SIG-M5 (cell line): Measurements from ENCODE around the gene UNC13C.

Experiments
- DNase-seq: peaks from one replicate; lab custom pipeline; 2025; lab: John Stamatoyannopoulos, UW

UNC13C gene

DNA sequence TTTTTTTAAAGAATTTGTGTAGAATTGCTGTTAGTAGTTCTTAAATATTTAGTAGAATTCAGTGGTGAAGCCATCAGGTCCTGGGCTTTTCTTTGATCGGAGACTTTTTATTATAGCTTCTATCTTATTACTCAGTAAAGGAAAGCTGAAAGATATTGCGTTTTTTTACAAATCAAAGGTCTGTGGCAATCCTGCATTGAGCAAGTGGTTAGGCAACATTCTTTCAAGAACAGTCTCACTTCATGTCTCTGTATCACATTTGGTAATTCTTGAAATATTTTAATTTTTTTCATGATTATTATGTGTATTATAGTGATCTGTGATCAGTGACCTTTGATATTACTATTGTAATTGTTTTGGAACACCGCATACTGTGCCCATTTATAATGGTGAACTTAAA lies 140.8 kb downstream of the UNC13C start:
- DNase-seq, result no peak

DNA sequence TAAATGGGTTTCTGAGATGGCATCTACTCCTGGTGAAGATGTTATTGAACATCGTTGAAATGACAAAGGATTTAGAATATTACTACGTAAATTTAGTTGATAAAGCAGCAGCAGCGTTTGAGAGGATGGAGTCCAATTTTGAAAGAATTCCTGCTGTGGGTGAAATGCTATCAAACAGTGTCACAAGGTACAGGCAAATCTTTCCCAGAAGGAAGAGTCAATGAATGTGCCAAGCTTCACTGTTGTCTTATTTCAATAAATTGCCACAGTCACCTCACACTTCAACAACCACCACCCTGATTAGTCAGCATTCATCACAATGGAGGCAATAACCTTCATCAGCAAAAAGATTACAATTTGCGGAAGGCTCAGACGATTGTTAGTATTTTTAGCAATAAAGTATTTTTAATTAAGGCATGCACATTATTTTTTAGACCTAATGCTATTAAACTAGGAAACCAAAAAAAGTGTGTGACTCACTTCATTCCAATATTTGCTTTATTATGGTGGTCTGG lies 142.8 kb downstream of the UNC13C start:
- no peak for DNase-seq

DNA sequence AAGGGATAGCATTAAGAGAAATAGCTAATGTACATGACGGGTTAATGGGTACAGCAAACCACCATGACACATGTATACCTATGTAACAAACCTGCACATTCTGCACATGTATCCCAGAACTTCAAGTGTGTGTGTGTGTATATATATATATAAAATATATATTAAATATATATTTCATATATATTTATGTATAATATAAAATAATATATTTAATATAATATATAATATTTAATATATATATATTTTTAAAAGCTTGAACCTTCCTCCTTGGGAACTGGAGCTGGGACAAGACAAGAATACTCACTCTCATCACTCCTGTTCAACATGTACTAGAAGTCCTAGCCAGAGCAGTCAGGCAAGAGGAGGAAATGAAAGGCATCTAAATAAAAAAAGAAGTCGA lies 149.3 kb downstream of the UNC13C start:
- no peak for DNase-seq

DNA sequence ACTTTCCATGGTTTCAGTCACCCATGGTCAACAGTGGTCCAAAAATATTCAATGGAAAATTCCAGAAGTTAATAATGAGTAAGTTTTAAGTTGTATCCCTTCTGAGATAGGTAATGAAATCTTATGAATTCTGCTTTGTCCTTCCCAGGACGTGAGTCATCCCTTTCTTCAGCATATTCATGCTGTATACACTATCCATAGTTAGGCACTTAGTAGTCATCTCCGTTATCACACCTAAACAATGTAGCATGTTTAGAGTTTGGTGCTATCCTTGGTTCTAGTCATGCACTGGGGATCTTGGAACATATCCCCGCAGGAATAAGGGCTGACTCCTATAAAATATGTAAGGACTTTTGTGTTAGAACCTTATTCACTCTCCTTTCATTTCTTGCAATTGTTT lies 153.2 kb downstream of the UNC13C start:
- DNase-seq, result no peak

DNA sequence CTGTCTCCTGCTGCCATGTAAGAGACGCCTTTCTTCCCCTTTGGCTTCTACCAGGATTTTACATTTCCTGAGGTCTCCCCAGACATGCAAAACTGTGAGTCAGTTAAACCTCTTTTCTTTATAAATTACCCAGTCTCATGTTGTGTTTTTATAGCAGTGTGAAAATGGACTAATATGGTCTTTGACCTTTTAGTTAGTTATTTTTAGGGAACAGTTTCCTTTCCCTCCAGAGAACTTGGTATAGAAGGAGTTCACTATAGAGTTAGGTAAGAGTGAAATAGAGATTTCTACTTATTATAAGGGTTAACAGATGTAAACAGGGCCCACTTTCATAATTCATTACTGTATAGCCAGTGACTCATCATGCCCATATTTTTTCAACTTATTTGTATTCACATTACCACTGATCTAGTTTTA lies 170.9 kb downstream of the UNC13C start:
- no peak for DNase-seq

DNA sequence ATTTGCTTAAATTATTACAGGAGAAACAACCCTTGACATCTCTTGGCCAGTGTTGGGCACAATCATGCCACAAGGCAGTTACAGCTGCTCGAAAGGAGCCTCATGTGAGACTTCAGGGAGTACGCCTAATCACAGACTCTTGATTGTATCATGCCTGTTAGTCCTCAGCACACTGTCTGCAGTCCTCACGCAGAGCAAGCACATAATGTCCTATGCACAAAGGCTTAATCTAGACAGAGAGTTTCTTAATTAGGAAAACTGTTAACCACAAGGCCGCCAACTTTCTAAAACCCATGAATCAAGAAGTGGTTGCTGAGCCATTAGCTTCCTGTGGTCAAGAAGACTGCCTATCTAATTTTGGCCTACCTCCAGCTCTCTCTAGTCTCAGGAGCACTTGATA lies 172.0 kb downstream of the UNC13C start:
- no peak for DNase-seq

DNA sequence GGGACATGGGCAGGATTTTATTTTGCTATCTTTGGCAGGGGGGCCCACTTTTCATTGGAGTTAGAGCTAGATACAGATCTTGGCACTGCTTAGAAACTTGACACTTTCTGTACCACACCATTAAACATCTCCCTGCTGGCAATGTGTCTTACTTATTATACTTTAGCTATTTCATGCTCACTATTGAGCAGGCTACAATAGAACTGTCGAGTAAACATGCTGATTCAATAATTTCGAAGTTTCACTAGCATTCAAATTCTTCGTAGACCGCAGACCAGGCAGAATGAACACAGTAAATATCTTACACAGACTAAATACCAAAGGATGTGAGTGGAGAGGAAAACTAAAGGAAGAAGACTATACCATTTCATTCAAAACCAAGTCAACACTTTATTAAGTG lies 180.8 kb downstream of the UNC13C start:
- no peak for DNase-seq

DNA sequence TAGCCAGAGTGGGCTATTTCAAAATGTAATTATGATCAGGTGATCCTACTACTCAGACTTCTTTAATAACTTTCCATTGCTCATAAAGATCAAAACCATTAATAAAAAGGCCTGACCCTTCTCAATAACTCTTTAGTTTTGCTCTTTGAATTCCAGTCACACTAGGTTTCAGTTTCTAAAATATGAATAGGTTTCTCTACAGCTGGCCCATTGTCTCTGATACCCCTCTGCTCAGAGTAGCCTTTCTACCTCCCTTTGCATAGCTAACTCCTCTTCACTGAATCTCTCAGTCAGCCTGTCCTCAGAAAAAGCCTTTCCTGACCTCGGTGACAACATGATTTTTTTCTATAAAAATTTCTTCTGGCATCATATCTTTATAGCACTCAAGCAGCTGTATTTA lies 209.1 kb downstream of the UNC13C start:
- DNase-seq, result no peak

DNA sequence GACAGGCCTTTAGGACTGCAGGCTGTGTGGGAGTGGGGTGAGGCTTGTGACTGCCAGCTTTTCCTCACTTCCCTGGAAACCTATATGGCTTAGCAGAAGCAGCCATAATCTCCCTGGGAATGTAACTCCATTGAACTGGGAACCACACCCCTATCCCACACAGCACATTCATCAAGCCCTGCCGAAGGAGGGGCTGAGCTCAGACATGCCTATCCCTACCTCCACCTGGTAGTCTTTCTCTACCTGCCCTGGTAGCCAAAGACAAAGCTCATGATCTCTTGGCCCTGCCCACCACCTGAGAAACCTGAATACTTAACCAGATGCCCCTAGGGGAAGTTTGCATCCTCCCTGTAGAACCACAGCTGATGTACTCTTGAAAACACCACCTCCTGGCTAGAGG lies 219.8 kb downstream of the UNC13C start:
- no peak for DNase-seq

DNA sequence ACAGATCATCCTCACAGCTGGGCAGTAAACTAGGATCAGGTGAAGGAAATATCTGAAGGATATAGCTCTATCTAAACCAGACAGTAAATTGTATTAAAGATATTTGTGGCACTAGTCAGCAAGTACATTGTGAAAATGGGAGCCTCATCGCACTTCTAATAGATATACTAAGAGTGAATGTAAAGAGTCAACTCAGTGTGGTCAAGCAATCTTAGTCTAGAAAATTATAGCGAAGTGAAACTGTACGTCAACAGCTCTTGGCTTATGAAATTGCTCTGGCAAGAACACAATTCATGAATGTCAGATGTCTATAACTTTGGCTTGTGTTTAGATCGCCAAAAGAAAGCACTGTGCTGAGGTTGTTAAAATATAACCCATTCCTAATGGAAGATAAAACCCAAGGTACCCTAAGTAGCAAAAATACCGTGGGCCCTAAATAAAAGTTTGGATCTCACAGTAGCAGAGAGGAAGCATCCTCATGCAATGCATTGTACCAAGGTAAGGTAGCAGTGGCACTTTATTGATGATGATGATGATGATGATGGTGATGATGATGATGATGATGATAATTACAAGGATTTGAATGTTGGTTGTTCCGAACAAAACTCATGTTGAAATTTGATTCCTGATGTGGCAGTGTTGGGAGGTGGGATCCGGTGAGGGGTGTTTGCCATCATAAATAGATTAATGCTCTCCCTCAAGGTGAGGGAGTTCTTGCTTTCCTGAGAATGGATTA lies 228.5 kb downstream of the UNC13C start:
- DNase-seq, result no peak

DNA sequence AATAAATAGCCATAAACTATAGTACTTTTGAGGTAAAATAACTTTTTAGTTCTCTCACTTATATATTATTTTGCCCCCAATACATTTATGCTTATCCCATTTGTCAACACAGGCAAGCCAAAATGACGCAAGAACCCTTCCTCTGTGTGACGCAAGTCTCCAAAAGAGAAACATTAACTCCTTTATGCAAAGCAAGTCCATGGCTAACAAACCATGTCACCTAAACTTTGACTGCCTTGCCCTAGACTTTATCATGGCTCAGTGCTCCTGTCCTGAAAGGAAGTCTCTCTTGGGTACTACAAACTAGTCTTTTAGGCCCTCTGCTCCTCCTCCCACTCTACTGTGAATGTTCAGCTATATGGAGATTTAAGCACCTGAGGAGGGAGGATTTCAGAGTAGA lies 230.5 kb downstream of the UNC13C start:
- DNase-seq, result no peak

DNA sequence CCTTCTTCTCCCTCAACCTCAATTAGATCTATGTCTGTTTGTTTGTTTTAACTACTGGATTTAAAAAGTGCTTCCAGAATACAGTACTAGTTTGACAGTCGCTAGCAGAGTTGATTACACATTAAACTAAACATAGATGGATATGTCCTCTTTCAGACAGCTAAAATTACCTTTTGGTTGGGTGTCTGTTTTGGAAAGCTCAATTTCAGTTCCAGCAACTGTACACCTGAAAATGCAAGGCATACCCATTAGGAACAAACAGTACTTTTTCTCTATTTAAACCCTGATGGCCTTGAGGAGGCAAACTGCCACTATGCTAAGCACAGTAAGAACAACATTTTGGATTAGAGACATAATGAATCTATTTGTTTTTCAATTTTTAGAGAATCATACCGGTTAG lies 234.4 kb downstream of the UNC13C start:
- no peak for DNase-seq

DNA sequence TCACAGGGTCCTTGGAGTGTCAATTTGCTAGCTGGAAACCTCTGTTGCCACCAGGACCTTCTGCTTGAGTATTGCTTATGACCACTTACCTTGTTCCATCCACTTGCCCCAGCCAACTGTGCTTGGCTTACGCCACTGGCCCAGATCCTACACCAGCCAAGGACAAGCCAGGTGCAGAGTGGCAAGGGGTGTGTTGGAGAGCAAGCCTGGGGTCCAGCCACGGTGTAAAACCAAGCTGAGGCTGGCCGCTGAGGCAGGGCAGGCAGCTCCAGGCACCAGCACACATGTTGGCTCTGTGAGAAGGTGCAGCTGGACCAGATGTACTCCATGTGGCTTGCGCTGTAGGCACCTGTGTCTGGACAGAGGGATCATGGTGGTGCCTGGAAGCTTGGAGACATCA lies 248.2 kb downstream of the UNC13C start:
- no peak for DNase-seq

DNA sequence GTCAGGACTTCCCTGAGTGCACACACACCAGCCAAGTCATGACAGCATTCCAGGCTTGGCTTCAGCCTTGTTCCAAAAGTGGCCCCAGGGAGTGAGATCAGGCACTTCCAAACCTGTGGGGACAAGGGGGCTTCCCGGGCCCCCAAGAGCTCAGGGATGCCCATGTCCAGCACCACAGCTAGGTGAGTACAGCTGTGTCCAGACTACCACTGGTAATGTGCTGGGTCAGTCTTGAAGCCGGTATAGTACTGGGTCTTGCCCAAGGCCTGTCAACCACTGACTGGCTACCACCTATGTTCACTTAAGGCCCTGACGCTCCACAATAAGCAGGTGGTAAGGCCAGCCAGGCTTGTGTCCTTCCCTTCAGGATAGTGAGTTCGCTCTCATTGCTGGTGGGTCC lies 249.3 kb downstream of the UNC13C start:
- DNase-seq, result no peak

DNA sequence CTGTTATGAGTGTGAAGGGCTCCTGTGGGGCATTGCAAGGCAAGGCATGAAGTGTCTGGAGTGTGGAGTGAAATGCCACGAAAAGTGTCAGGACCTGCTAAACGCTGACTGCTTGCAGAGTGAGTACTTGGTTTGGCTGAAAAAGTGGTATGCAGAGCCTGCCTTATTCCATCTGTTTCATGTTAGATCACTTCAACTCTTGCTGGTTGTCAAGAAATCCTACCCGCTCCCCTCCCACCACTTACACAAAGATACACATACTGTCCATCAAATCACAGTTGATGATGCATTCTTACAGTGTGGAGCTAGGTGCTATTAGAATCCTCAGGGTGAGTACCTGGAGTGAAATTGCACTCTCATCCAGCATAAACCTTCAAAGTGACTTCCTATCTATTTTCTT lies 272.1 kb downstream of the UNC13C start:
- DNase-seq, result no peak

DNA sequence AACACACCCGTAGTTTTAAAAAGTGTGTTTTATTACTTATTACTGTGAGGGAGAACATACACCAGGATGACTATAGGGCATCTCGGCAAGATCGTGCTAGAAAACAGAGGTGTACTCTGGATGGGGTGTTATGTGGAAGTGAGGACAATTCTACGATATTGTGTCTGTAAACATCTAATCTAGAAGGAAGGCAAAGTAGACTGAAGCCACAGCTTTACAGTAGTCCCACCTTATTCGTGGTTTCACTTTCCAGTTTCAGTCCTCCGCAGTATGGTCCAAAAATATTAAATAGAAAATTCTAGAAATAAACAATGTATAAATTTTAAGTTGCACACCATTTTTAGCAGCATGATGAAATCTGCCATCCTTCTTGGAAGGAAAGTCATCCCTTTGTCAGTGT lies 277.9 kb downstream of the UNC13C start:
- DNase-seq, result no peak

DNA sequence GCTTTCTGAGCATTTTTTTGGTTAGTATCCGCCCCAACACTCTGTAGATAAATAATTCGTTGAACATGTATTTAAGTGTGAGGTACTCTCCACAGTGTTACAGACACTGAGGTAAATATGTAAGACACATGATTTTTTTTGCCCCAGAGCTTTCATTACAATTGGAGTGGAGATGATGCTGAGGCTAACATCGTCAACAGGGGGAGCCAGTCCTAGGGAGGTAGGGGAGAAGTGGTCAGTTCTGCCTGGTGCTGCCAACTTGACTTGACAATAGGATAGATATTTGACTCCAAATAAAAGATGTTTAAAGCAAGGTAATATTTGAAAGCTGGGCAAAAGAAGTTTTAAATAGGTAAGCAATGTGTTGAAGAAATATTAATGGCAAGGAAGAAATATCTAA lies 295.7 kb downstream of the UNC13C start:
- DNase-seq, result no peak

DNA sequence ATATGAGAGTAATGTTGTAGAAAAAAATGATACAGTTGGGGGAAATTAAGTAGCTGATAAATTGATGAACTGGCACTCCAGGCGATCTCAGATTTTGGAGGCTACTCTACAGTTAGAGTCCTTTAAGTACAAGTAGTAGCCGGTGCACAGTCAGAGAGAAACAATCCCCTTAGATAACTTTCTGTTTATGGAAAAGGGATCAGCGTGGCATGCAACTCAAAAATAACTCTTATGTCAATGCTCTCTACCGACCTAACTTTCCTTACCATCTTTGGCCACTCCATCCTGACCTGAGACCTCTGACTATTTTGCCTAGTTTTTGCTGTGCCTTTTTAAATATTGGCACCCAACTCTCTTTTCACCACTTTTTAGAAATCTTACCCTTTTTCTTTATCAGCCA lies 299.6 kb downstream of the UNC13C start:
- DNase-seq, result no peak

DNA sequence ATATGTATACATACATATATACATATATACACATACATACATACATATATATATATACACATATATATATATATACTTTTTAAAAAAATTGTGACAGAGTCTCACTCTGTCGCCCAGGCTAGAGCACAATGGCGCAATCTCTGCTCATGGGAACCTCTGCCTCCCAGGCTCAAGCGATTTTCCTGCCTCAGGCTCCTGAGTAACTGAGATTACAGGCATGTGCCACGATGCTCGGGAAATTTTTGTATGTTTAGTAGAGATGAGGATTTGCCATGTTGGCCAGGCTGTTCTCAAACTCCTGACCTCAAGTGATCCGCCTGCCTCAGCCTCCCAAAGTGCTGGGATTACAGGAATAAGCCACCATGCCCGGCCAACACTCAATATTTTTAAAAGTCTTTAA lies 302.5 kb downstream of the UNC13C start:
- no peak for DNase-seq

DNA sequence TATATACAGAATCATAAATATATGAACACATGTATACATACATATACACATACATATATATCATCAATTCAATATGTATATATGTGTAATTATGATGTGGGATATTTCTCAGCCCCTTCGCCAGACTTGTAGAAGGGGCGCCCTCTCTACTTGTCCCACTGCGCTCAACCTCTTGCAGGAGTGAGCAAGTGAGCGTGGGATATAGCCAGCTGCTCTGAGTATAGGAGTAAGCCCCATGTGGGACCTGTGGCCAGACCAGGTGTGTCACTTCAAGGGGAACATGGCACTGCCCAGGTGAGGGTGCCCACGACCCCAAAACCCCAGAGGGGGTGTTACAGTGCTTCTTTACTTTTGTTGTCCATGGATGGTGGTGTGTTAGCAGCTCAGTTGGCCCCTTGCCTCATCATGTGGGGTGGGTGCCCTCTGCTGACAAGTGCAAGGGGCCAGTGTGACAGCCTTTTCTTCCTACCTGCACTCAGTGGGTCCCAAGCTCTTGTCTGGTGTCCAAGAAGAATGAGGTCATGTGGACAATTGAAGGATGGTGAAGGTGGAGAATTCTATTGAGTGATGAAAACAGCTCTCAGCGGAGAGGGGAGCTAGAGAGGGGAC lies 304.1 kb downstream of the UNC13C start:
- no peak for DNase-seq

DNA sequence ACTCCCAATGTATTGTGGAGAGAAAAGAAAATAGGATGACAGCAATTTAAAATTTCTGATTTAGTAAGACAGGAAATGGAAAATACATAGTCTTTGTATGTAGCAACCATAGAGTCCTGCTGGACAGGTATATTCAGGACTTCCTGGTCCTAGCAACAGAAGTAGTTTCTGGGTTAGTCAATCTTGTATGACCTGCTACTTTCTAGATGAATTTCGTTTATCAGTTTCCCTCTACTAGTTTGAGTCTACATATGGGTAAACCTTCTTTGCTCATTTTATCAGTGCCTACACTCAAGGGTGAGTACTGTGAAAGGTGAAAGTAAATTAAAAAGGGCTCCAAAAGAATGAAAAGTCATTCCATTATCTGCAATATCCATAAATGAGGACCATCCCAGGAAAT lies 309.8 kb downstream of the UNC13C start:
- no peak for DNase-seq

DNA sequence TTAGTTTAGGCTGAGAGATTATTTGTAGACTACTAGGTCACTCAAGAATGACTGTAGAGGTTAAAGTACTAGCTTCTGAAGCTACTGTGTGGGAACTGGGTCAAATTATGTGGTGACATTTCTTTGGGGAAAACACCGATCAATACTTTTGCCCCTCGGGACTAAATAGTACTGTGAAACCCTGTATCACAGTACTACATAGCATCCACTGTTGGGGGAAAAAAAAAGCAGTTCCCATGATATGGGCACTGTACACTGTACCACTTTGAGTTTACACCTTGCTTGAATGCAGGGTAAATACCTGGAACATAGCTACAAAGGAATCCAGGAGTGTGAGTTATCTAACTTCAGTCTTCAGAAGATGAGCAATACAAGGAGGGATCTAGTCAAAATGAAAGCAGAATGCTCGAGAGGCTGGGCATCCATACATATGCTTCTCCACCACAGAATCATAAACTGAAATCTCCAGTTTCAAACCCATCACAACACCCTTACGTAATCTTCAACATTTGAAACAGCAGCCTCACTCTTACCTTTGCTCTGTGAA lies 311.4 kb downstream of the UNC13C start:
- DNase-seq, result no peak

DNA sequence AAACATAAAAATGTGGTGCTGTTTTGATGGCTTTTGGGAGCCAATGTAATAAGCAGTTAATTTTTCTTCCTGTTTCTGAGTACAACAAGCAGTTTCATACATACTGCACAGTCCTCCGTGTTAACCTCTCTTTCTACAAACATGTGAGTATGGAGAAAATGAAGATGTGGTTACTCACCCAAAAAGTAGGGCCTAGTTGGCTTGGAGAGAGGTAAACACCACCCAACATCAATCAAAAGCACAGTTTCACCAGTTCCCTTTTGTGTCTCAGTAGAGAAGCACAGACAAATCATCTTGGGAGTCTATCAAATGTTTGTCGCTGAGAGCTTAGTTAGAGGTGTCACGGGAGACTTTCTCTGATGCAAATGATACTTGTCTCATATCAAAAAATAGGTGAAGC lies 320.2 kb downstream of the UNC13C start:
- DNase-seq, result no peak

DNA sequence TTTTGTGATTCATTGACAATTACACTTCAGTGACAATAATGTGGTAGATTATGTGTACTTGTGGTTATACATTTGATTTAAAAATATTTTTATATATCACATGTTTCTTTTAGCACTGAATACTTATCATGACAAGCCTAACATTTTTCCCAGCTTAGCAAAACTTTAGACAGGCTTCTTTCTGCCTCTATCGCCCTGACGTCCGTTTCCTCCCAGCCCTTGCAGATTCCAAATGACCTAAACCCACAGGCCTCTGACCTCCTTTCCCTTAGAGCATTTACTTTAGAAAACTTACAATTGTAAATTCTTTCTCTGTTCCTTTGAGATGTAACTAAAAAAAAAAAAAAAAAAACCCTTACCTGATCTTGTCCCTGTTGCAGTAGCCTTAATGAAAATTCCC lies 326.1 kb downstream of the UNC13C start:
- no peak for DNase-seq
